Measurements from ENCODE around the gene MAN2B1. TPM values are rescaled to one million over a fixed set of nuclear protein-coding genes. Genes with fewer than 3 reads are reported as not detected.
A peak's percentile ranks its signal among the peaks of the same experiment; 100 is the strongest.

Gene MAN2B1
- total and polyA plus RNA-seq, 2 of the 13 experiments (the other 11 are each of a cell fraction or from before 2014, with no cell fraction given) = 23.6 to 23.8 TPM

- H4K20me1 ChIP-seq (ENCODE audit: insufficient read depth, low read length) = no peaks in the 10 kb centered on the region
- H3K36me3 ChIP-seq (replicated peaks in 1 of 2; ENCODE audit: control insufficient read depth in 1 of 2, insufficient read depth in 2 of 2, low read length in 2 of 2) = no peaks in the 10 kb centered on the region
- H3K4me3 ChIP-seq (replicated peaks in 1 of 3; ENCODE audit: insufficient read depth in 1 of 3, low read depth in 2 of 3, low read length in 3 of 3) = no peak overlapping the region
- H3K4me1 ChIP-seq (ENCODE audit: insufficient read depth, low read length) = peaks cover 11% of the 10 kb centered on the region; the same call in 1 of the 2 replicates
- DNase-seq (ENCODE audit: low spot score) = no peak
- 95% methylated on average over 13 of the region's 13 CpGs for WGBS (ENCODE audit: low lambda C conversion rate)
- in situ Hi-C loops (cut with HindIII; ENCODE audit: extremely low pct_ligation_motif_present, low pct_unique_long_range_greater_than_20kb) (no loop called here), intact Hi-C loops (cut with micrococcal nuclease; ENCODE audit: unreplicated experiment) (no loop called here)
- CTCF ChIA-PET (ENCODE audit: low intra/inter-chr PET ratio, low total read pairs) = no interaction called here
- H3K4me2 ChIP-seq (ENCODE audit: low read depth, low read length) = no peak overlapping the region
- H3K27ac ChIP-seq (ENCODE audit: extremely low read length, insufficient read depth, low read length) = no peak overlapping the region
- no peaks in the 10 kb centered on the region for H3K27me3 ChIP-seq (ENCODE audit: control insufficient read depth in 1 of 2, insufficient read depth in 2 of 2, low read length in 2 of 2)
- ATAC-seq = no peak
- POLR2A ChIA-PET = no interaction called here
- no peak for FAIRE-seq
- H3K9me3 ChIP-seq (ENCODE audit: low read length) = no peaks in the 10 kb centered on the region
- no peaks in the 10 kb centered on the region for H3K79me2 ChIP-seq (ENCODE audit: insufficient read depth, low read length)
- BruUV-seq (replicated peaks) = no TSS peak
- H2AFZ ChIP-seq (ENCODE audit: low read length) = no peak overlapping the region
- no peak overlapping the region for H3K9ac ChIP-seq (ENCODE audit: insufficient read depth, low read depth, low read length)
- TF ChIP-seq GFI1 (CRISPR knock-in tag; IDR thresholded peaks at IDR 0.05; ENCODE audit: borderline replicate concordance) = no peak
- TF ChIP-seq PHB2 (IDR thresholded peaks at IDR 0.05; ENCODE audit: partially characterized antibody) = no peak
- TF ChIP-seq MBNL3 (CRISPR knock-in tag; conservative IDR thresholded peaks at IDR 0.05) = no peak
- no peak for TF ChIP-seq SOX5 (CRISPR knock-in tag; IDR thresholded peaks at IDR 0.05; ENCODE audit: borderline replicate concordance)
- no peak for TF ChIP-seq ZNF660 (CRISPR knock-in tag; IDR thresholded peaks at IDR 0.05; ENCODE audit: borderline replicate concordance, low read depth)
- TF ChIP-seq TP53 (CRISPR knock-in tag; conservative IDR thresholded peaks at IDR 0.05) = no peak
- no peak for TF ChIP-seq ZNF446 (CRISPR knock-in tag; IDR thresholded peaks at IDR 0.05)
- no peak for TF ChIP-seq ZNF234 (CRISPR knock-in tag; conservative IDR thresholded peaks at IDR 0.05)
Measured at GRCh38 chr19:12636631-12637030, 29.9 kb downstream of the MAN2B1 start.

DNA sequence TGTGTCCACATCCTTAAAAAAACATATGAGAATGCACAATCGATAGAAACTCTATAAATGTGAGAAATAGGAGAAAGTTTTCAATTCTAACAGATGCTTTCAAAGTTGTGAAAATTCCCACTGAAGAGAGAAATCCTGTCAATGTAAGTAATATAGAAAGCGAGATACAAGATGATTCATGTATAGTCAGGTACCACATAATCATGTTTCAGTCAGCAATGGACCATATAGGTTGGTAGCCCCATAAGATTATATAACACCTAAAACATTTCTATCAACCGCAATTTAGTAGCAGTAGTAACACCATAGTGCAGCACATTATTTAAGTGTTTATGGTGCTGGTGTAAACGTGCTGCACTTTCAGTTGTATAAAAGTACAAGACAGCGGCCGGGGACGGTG lies 37.3 kb downstream of the MAN2B1 start:
- no peaks in the 10 kb centered on the region for H3K27me3 ChIP-seq (ENCODE audit: control insufficient read depth in 1 of 2, insufficient read depth in 2 of 2, low read length in 2 of 2)
- H3K4me3 ChIP-seq (replicated peaks in 1 of 3; ENCODE audit: insufficient read depth in 1 of 3, low read depth in 2 of 3, low read length in 3 of 3) = no peak overlapping the region
- ChIA-PET CTCF (ENCODE audit: low intra/inter-chr PET ratio, low total read pairs) (no interaction called here), POLR2A (interaction anchor here (1.5 kb wide), 1 partner anchor 18 kb away, joined by 4 read pairs; the partner anchor contains the start of genes ZNF490 and ZNF791)
- no peak overlapping the region for H3K27ac ChIP-seq (ENCODE audit: extremely low read length, insufficient read depth, low read length)
- no peak overlapping the region for H2AFZ ChIP-seq (ENCODE audit: low read length)
- FAIRE-seq = no peak
- DNase-seq (ENCODE audit: low spot score) = no peak
- no peaks in the 10 kb centered on the region for H3K9me3 ChIP-seq (ENCODE audit: low read length)
- TF ChIP-seq ZC3H13 (CRISPR knock-in tag; IDR thresholded peaks at IDR 0.05) (0 out of 2 replicates have a peak, but pooled peaks have one; percentile 36), TEF (CRISPR knock-in tag; IDR thresholded peaks at IDR 0.05) (no peak)
- H4K20me1 ChIP-seq (ENCODE audit: insufficient read depth, low read length) = no peaks in the 10 kb centered on the region
- WGBS (ENCODE audit: low lambda C conversion rate) = 98% methylated on average over 7 of the region's 7 CpGs
- H3K4me1 ChIP-seq (ENCODE audit: insufficient read depth, low read length) = no peaks in the 10 kb centered on the region
- TSS peak; percentile 49 for BruUV-seq (replicated peaks)
- no peak overlapping the region for H3K4me2 ChIP-seq (ENCODE audit: low read depth, low read length)
- no peak for ATAC-seq
- intact Hi-C loops (cut with micrococcal nuclease; ENCODE audit: unreplicated experiment) = no loop called here
- H3K9ac ChIP-seq (ENCODE audit: insufficient read depth, low read depth, low read length) = no peak overlapping the region
- H3K36me3 ChIP-seq (replicated peaks in 1 of 2; ENCODE audit: control insufficient read depth in 1 of 2, insufficient read depth in 2 of 2, low read length in 2 of 2) = peaks cover 7 to 33% of the 10 kb centered on the region in 2 experiments; a peak in 4 of 5 replicates
- H3K79me2 ChIP-seq (ENCODE audit: insufficient read depth, low read length) = no peaks in the 10 kb centered on the region
- in situ Hi-C loops (cut with HindIII; ENCODE audit: extremely low pct_ligation_motif_present, low pct_unique_long_range_greater_than_20kb) = no loop called here

Measured in HepG2 (cell line).